Activated T-helper 9 cell treated with anti-CD3 and anti-CD28 coated beads, Interleukin-2, amount 50 U/mL, for 16 hours (primary cell): ENCODE measurements around the gene SPTBN5.

Source experiments
- DNase-seq: peaks from one replicate; pipeline ENCODE4 v3.0.0-alpha.2; 2020; ENCODE audit warnings: low read depth

SPTBN5 gene

DNA sequence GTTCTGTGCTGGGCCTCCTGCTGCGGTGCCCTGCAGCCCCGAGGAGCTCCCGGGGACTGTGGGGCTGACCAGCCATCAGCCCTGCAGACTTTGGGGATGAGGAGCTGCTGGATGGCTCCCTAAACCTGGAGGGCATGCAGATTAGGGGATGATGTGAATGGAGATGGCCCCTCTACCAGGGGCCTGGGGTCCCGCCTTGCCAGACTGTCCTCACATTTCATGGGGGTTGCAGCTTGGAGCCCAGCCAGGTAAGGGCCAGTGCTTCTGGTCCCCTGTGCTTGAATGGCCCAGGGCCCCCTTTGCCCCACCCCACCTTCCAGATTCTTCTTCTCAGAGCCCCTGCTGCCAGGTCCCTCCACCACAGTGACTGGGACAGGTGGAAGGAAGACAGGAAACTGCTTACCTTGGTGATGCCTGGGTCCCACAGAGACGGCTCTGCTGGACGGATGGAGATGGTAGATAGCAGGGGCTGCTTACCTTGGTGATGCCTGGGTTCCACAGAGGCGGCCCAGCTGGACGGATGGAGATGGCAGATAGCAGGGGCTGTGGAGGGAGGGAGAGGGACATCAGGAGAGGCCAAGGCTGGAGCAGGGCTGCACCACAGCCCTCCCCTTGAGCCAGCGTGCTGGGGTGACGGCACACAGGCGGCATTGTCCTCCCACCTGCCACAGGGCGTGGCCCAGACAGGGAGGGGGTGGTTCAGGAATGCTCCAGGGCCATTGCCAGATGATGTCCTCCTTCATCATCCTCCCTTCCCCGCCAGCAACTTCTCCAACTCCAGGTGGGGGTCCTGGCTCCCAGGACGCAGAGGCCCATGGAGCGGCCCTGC is at the start of gene SPTBN5:
TSS of gene SPTBN5 (minus strand) at position 632 of the 829 bp plus-strand sequence. CDS start at position 76, 556 bp downstream.
- DNase-seq: no peak

DNA sequence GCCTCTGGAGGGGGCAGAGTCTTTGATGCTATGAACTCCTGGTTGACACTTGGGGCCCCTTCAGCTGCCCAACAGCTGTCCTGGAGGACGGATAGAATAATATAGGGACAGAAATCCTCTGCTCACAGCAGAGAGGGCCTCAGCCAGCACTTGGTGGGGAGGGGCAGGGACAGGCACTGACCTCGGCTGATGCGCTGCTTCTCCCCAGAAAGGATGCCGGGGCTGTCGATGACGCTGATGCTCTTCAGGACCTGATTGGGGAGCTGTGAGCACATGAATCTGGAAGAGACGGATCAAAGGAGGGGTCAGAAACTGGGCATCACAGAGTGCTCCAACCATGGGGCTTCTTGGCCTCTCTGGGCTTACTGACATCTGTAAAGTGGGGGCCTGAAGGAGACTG is 49.0 kb upstream of the SPTBN5 start:
- DNase-seq: no peak

DNA sequence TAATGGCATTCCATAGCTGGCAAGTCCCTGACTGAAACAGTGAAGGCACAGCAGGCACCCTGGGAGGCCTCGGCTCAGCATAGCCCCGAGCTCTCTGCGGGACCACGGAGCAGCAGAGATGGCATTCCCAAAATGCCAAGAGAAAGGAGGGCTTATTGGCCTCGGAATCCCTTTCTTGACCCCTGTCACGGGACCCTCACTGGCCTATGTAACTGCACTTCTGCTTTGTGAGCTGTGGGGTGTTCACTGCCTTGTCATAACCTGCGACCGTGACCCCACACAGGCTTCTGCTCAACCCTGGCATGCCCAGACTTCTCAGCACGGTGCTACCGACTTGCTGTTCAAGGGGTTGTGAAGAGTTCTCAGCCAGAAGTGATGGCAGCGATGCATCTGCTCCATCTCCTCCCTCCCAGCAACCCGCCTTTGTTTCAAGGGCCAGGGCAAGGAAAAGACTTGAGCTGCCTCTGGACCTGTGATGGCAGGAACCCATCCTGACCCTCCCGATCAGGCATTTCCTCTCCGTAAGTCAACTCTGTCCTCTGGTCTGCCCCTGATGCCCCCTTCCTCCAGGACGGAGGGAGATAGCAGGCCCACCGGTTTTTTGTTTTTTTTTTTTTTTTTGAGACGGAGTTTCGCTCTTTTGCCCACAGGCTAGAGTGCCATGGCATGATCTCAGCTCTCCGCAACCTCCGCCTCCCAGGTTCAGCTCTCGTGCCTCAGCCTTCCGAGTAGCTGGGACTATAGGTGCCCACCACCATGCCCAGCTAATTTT is 48.0 kb upstream of the SPTBN5 start:
- no peak for DNase-seq

DNA sequence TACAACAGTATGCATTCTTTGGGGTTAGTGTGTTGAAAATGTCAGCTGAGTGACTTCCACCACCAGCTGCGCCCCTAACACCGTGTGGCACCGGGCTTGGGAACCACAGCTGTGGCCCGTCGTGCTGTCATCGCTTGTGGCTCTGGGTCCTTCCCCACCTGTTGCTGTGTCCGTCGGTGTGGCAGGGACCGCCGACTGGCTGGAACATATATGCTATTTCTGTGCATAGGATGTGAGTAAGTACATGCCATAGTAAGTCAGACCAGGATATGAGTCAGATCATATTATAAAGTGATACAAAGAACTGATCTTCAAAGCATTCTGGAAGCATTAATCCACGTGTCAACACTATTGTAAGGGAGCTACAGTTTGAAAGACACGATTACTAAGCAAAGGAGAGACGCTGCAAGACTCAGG is 46.6 kb upstream of the SPTBN5 start:
- DNase-seq: peak; percentile 50

GRCh38 chr15:41939986-41940385 is 46.1 kb upstream of the SPTBN5 start:
- DNase-seq: no peak

- no peak for DNase-seq
Observed at GRCh38 chr15:41937568-41937923, 43.7 kb upstream of the SPTBN5 start.

- peak; percentile 75 for DNase-seq
Observed at GRCh38 chr15:41936649-41937567, 43.1 kb upstream of the SPTBN5 start.

GRCh38 chr15:41936155-41936554 is 42.3 kb upstream of the SPTBN5 start:
- no peak for DNase-seq

- DNase-seq: no peak
Observed at GRCh38 chr15:41935566-41936020, 41.7 kb upstream of the SPTBN5 start.

DNA sequence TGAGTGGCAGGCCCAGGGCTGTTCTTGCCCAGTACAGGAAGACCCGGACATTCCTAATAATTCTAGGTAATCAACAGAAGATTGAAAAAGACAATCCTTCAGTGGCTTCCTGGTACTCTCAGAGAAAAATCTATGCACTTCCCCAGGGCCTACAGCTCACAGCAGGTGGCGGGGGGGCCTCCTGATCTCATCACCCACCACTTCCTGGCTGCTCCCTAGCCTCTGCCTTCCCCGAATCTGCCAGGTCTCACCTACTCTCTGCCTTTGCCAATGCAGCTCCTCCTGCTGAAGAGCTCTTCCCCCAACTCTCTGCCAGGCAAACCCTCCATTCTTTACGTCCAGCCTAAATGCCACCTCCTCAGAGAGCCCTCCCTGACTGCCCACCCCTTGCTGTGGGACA is 41.0 kb upstream of the SPTBN5 start:
- peak; percentile 63 for DNase-seq

GRCh38 chr15:41933771-41934170 is 39.9 kb upstream of the SPTBN5 start:
- DNase-seq: no peak

- no peak for DNase-seq
Observed at GRCh38 chr15:41933326-41933725, 39.5 kb upstream of the SPTBN5 start.

- DNase-seq: no peak
Observed at GRCh38 chr15:41932511-41933289, 38.8 kb upstream of the SPTBN5 start.

- no peak for DNase-seq
Observed at GRCh38 chr15:41932101-41932500, 38.2 kb upstream of the SPTBN5 start.

DNA sequence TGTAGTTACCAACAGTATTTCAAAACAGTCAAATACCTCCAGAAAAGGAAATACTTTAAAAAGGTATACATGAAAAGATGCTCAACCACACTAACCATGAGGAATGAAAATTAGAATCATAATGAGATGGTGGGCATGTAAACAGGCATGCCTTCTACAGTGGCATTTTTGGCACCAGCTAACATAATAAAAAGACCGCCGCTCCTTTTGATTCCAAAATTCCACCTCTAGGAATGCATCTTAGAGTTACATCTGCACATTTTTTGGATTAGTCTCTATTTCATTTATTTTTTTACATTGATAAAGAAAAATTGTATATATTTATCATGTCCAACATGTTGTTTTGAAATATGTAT is 37.0 kb upstream of the SPTBN5 start:
- no peak for DNase-seq

- no peak for DNase-seq
Observed at GRCh38 chr15:41930221-41930866, 36.5 kb upstream of the SPTBN5 start.

DNA sequence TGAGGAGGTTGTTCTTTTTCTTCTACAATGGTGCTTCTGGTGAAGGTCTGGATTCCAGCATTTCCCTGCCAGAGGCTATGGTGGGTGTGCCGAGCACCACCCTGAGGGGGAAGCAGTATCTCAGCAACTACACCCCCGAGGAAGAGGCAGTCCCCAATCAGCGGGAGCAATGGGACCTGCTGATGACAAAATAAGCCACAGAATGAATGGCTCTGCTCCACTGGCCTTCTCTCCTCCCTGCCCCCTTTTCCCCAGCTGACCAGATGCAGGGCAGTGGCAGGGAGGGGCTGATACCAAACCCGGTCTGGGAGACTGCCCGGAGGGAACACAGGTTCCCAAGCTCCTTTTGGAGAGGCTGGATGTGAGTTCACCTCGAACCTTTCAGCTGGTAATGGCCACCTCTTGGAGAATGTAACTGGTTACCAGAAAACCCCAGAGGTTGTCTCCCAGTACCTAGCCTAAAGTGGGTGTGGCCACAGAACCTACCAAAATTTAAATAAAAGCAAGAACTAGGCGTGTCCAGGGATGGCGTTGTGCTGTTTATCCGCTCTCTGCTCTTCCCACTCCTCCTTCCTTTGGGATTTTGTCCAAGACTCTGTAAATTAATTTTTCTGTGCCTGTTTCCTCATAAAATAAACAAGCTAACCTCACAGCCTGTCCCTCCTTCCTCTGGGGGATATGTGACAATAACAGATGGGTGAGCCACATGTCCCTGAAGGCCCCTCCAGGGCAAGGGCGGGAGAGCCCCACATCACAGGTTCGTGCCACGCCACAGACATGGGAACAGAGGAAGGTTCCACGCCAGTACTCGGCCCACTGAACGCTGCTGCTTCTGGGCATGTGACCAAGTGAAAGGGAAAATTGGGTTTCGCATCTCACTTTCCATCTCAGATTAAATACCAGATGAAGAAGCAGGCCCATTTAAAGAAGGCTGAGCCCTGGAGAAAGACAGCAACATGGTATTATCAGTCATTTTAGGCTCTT is 35.1 kb upstream of the SPTBN5 start:
- DNase-seq: no peak

- no peak for DNase-seq
Observed at GRCh38 chr15:41928100-41928499, 34.2 kb upstream of the SPTBN5 start.

GRCh38 chr15:41927536-41927935 is 33.7 kb upstream of the SPTBN5 start:
- no peak for DNase-seq
